ENCODE measurements around the gene COPE.

COPE gene

DNA sequence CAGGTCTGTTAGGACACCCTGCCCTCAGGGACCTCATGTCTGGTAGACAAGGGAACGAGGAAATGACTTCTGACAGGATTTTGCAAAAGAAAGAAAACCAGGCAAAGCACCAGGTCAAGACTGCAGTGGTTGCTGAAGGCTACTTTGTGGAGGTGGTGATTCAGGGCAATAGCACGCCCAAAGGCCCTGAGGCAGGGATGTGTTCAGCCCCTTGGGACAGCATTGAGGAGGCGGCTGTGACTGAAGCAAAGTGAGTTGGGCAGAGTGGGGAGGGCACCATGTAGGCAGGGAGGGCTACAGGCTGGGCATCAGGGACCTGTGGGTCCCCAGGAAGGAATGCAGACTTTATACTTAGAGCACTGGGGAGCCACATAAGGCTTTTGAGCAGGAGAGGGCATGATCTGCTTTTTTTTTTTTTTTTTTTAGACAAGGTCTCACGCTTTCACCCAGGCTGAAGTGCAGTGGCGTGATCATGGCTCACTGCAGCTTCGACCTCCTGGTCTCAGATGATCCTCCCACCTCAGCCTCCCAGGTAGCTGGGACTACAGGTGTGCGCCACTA, 32.6 kb upstream of the COPE start:
- no peak for DNase-seq
- Histone ChIP-seq H3K27me3 (replicated peaks; ENCODE audit: control insufficient read depth, insufficient read depth, low read length, poor library complexity, severe bottlenecking) (no peaks in the 10 kb centered on the region), H3K4me3 (ENCODE audit: insufficient read depth, low read depth, low read length, poor library complexity, severe bottlenecking) (no peak overlapping the region), H3K4me1 (ENCODE audit: control insufficient read depth, insufficient read depth, low read length, poor library complexity, severe bottlenecking) (no peaks in the 10 kb centered on the region), H3K9me3 (ENCODE audit: control insufficient read depth, low read length) (no peaks in the 10 kb centered on the region), H3K27ac (ENCODE audit: insufficient read depth, low read length, poor library complexity, severe bottlenecking) (no peak overlapping the region), H3K36me3 (ENCODE audit: control insufficient read depth, insufficient read depth, low read length) (no peaks in the 10 kb centered on the region)

DNA sequence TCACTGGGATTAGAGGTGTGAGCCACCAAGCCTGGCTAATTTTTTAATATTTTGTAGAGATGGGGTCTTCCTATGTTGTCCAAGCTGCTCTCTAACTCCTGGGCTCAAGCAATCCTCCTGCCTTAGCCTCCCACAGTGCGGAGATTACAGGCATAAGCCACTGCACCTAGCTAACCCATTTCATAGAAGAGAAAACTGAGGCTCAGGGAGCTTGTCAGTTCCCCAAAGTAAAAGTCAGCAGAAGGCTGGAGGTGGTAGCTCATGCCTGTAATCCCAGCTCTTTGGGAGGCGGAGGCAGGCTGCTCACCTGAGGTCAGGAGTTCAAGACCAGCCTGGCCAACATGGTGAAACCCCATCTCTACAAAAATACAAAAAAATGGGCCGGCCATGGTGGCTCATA, 30.7 kb upstream of the COPE start:
- Histone ChIP-seq H3K27ac (ENCODE audit: insufficient read depth, low read length, poor library complexity, severe bottlenecking) (no peak overlapping the region), H3K36me3 (ENCODE audit: control insufficient read depth, insufficient read depth, low read length) (no peaks in the 10 kb centered on the region), H3K4me3 (ENCODE audit: insufficient read depth, low read depth, low read length, poor library complexity, severe bottlenecking) (no peak overlapping the region), H3K4me1 (ENCODE audit: control insufficient read depth, insufficient read depth, low read length, poor library complexity, severe bottlenecking) (no peaks in the 10 kb centered on the region), H3K27me3 (replicated peaks; ENCODE audit: control insufficient read depth, insufficient read depth, low read length, poor library complexity, severe bottlenecking) (no peaks in the 10 kb centered on the region), H3K9me3 (ENCODE audit: control insufficient read depth, low read length) (no peaks in the 10 kb centered on the region)
- no peak for DNase-seq

DNA sequence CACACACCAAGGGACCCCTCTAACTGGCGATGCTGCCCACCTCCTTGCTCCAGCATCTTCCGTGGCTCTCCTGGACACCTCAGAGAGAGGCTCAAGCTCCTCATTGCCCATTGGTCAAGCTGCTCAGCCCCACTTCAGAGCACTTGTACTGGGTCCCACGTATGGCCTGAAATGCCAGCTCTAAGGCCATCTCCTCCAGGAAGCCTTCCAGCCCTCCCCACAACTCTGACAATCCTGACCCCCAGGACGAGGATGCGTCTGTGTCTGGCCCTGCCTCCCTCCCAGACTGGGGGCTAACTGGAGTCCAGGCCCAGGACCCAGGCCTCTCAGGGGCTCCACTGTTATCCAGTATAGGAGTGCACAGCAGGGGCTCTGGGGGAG, 29.8 kb upstream of the COPE start:
- Histone ChIP-seq H3K27ac (ENCODE audit: insufficient read depth, low read length, poor library complexity, severe bottlenecking) (no peak overlapping the region), H3K9me3 (ENCODE audit: control insufficient read depth, low read length) (no peaks in the 10 kb centered on the region), H3K4me3 (ENCODE audit: insufficient read depth, low read depth, low read length, poor library complexity, severe bottlenecking) (no peak overlapping the region), H3K27me3 (replicated peaks; ENCODE audit: control insufficient read depth, insufficient read depth, low read length, poor library complexity, severe bottlenecking) (no peaks in the 10 kb centered on the region), H3K36me3 (ENCODE audit: control insufficient read depth, insufficient read depth, low read length) (no peaks in the 10 kb centered on the region), H3K4me1 (ENCODE audit: control insufficient read depth, insufficient read depth, low read length, poor library complexity, severe bottlenecking) (no peaks in the 10 kb centered on the region)
- DNase-seq, result no peak

GRCh38 chr19:18948075-18948975, 29.1 kb upstream of the COPE start:
- no peaks in the 10 kb centered on the region for H3K9me3 ChIP-seq (ENCODE audit: control insufficient read depth, low read length)
- no peaks in the 10 kb centered on the region for H3K27me3 ChIP-seq (replicated peaks; ENCODE audit: control insufficient read depth, insufficient read depth, low read length, poor library complexity, severe bottlenecking)
- no peaks in the 10 kb centered on the region for H3K4me1 ChIP-seq (ENCODE audit: control insufficient read depth, insufficient read depth, low read length, poor library complexity, severe bottlenecking)
- no peaks in the 10 kb centered on the region for H3K36me3 ChIP-seq (ENCODE audit: control insufficient read depth, insufficient read depth, low read length)
- DNase-seq, result no peak
- no peak overlapping the region for H3K4me3 ChIP-seq (ENCODE audit: insufficient read depth, low read depth, low read length, poor library complexity, severe bottlenecking)
- no peak overlapping the region for H3K27ac ChIP-seq (ENCODE audit: insufficient read depth, low read length, poor library complexity, severe bottlenecking)

- no peak overlapping the region for H3K27ac ChIP-seq (ENCODE audit: insufficient read depth, low read length, poor library complexity, severe bottlenecking)
- no peak overlapping the region for H3K4me3 ChIP-seq (ENCODE audit: insufficient read depth, low read depth, low read length, poor library complexity, severe bottlenecking)
- no peaks in the 10 kb centered on the region for H3K36me3 ChIP-seq (ENCODE audit: control insufficient read depth, insufficient read depth, low read length)
- no peak for DNase-seq
- no peaks in the 10 kb centered on the region for H3K27me3 ChIP-seq (replicated peaks; ENCODE audit: control insufficient read depth, insufficient read depth, low read length, poor library complexity, severe bottlenecking)
- H3K9me3 ChIP-seq (ENCODE audit: control insufficient read depth, low read length), result no peaks in the 10 kb centered on the region
- H3K4me1 ChIP-seq (ENCODE audit: control insufficient read depth, insufficient read depth, low read length, poor library complexity, severe bottlenecking), result no peaks in the 10 kb centered on the region
Observed at GRCh38 chr19:18946918-18947317, 27.7 kb upstream of the COPE start.

- Histone ChIP-seq H3K9me3 (ENCODE audit: control insufficient read depth, low read length) (no peaks in the 10 kb centered on the region), H3K27ac (ENCODE audit: insufficient read depth, low read length, poor library complexity, severe bottlenecking) (no peak overlapping the region), H3K4me3 (ENCODE audit: insufficient read depth, low read depth, low read length, poor library complexity, severe bottlenecking) (no peak overlapping the region), H3K27me3 (replicated peaks; ENCODE audit: control insufficient read depth, insufficient read depth, low read length, poor library complexity, severe bottlenecking) (no peaks in the 10 kb centered on the region), H3K36me3 (ENCODE audit: control insufficient read depth, insufficient read depth, low read length) (no peaks in the 10 kb centered on the region), H3K4me1 (ENCODE audit: control insufficient read depth, insufficient read depth, low read length, poor library complexity, severe bottlenecking) (no peaks in the 10 kb centered on the region)
- DNase-seq, result no peak
Observed at GRCh38 chr19:18946335-18946734, 27.1 kb upstream of the COPE start.

- H3K36me3 ChIP-seq (ENCODE audit: control insufficient read depth, insufficient read depth, low read length), result no peaks in the 10 kb centered on the region
Observed at GRCh38 chr19:18945297-18945696, 26.1 kb upstream of the COPE start.

GRCh38 chr19:18943465-18943864, 24.3 kb upstream of the COPE start:
- H3K4me3 ChIP-seq (ENCODE audit: insufficient read depth, low read depth, low read length, poor library complexity, severe bottlenecking), result no peak overlapping the region
- H3K27ac ChIP-seq (ENCODE audit: insufficient read depth, low read length, poor library complexity, severe bottlenecking), result no peak overlapping the region
- no peak for DNase-seq
- H3K36me3 ChIP-seq (ENCODE audit: control insufficient read depth, insufficient read depth, low read length), result no peaks in the 10 kb centered on the region
- peaks cover 9% of the 10 kb centered on the region for H3K27me3 ChIP-seq (replicated peaks; ENCODE audit: control insufficient read depth, insufficient read depth, low read length, poor library complexity, severe bottlenecking)
- H3K9me3 ChIP-seq (ENCODE audit: control insufficient read depth, low read length), result no peaks in the 10 kb centered on the region
- H3K4me1 ChIP-seq (ENCODE audit: control insufficient read depth, insufficient read depth, low read length, poor library complexity, severe bottlenecking), result peaks cover 11% of the 10 kb centered on the region

More at GRCh38 chr19:18945297-18945696, 26.1 kb upstream of the COPE start:
- DNase-seq, result no peak
- Histone ChIP-seq H3K27ac (ENCODE audit: insufficient read depth, low read length, poor library complexity, severe bottlenecking) (no peak overlapping the region), H3K4me1 (ENCODE audit: control insufficient read depth, insufficient read depth, low read length, poor library complexity, severe bottlenecking) (peaks cover 5% of the 10 kb centered on the region), H3K27me3 (replicated peaks; ENCODE audit: control insufficient read depth, insufficient read depth, low read length, poor library complexity, severe bottlenecking) (peaks cover 6% of the 10 kb centered on the region), H3K4me3 (ENCODE audit: insufficient read depth, low read depth, low read length, poor library complexity, severe bottlenecking) (no peak overlapping the region), H3K9me3 (ENCODE audit: control insufficient read depth, low read length) (no peaks in the 10 kb centered on the region)

- Histone ChIP-seq H3K36me3 (ENCODE audit: control insufficient read depth, insufficient read depth, low read length) (no peaks in the 10 kb centered on the region), H3K27ac (ENCODE audit: insufficient read depth, low read length, poor library complexity, severe bottlenecking) (no peak overlapping the region), H3K4me1 (ENCODE audit: control insufficient read depth, insufficient read depth, low read length, poor library complexity, severe bottlenecking) (peaks cover 11% of the 10 kb centered on the region), H3K4me3 (ENCODE audit: insufficient read depth, low read depth, low read length, poor library complexity, severe bottlenecking) (no peak overlapping the region), H3K27me3 (replicated peaks; ENCODE audit: control insufficient read depth, insufficient read depth, low read length, poor library complexity, severe bottlenecking) (peaks cover 9% of the 10 kb centered on the region), H3K9me3 (ENCODE audit: control insufficient read depth, low read length) (no peaks in the 10 kb centered on the region)
- no peak for DNase-seq
Observed at GRCh38 chr19:18942692-18943091, 23.5 kb upstream of the COPE start.

DNA sequence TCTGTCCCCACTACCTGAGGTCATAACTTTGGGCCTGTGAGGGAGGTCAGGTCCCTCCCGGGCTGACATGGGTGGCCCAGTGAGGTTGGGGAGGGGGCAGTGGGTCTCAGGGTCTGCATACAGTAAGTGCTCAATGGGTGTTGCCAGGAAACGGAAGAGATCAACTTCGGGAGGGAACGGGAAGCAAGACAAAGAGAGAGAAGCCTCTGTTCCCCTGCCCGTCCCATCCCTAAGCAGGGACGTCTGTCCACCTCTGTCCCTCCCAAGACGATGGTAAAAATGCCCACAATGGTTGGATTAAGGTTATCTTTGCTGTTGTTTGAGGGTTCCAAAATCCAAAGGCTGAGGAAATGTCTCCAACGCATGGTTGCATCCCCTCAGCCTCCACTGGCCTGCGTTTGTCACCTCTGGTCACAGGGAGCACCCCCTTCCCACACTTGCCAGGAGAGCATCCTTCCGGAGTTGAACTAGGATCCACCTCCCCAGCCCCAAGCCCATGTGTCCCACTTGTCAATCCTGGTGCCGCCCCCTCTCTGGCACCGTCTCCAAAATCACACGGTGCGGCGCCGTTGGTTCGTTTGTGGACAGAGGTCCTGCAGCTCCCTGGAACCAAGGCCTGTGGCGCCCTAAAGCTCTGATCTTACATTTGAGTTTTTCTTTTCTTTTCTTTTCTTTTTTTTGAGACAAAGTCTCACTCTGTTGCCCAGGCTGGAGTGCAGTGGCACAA, 22.6 kb upstream of the COPE start:
- Histone ChIP-seq H3K27me3 (replicated peaks; ENCODE audit: control insufficient read depth, insufficient read depth, low read length, poor library complexity, severe bottlenecking) (peaks cover 9% of the 10 kb centered on the region), H3K36me3 (ENCODE audit: control insufficient read depth, insufficient read depth, low read length) (no peaks in the 10 kb centered on the region), H3K4me1 (ENCODE audit: control insufficient read depth, insufficient read depth, low read length, poor library complexity, severe bottlenecking) (peaks cover 11% of the 10 kb centered on the region), H3K9me3 (ENCODE audit: control insufficient read depth, low read length) (no peaks in the 10 kb centered on the region), H3K4me3 (ENCODE audit: insufficient read depth, low read depth, low read length, poor library complexity, severe bottlenecking) (no peak overlapping the region), H3K27ac (ENCODE audit: insufficient read depth, low read length, poor library complexity, severe bottlenecking) (no peak overlapping the region)
- no peak for DNase-seq

Measured in effector memory CD4-positive, alpha-beta T cell (primary cell).